ENCODE results near the gene SLC15A1.

GRCh38 chr13:98685146-98685545 is 67.3 kb downstream of the SLC15A1 start:
- TF ChIP-seq SUZ12 (IDR thresholded peaks at IDR 0.05; ENCODE audit: extremely low read depth, insufficient read depth, insufficient read length) (no peak), ZNF274 (IDR thresholded peaks at IDR 0.05; ENCODE audit: low read depth, low read length) (no peak), YY1 (IDR thresholded peaks at IDR 0.05; ENCODE audit: insufficient read depth, insufficient read length) (no peak)

All from NT2/D1 (cell line).